Stimulated activated CD4-positive, alpha-beta T cell treated with anti-CD3 and anti-CD28 coated beads, Interleukin-2, amount 100 ng/mL, for 48 hours (primary cell): ENCODE measurements around the gene PIERCE2.
"Not testable (repeated sequence)": the region's sequence is repeated elsewhere in the genome, so short reads cannot be mapped to it uniquely, and the experiment has no call there.

ENCODE experiments used
- DNase-seq, 2 donors: peaks; one replicate each; pipeline ENCODE4 v3.0.0-alpha.2; 2020

PIERCE2 gene

GRCh38 chr15:55434989-55435825 is 26.9 kb downstream of the PIERCE2 start:
- DNase-seq: no peak

GRCh38 chr15:55443141-55443540 is 34.8 kb downstream of the PIERCE2 start:
- DNase-seq: not testable (repeated sequence)

GRCh38 chr15:55445936-55446335 is 37.6 kb downstream of the PIERCE2 start:
- DNase-seq: not testable (repeated sequence)

GRCh38 chr15:55446379-55447029 is 38.2 kb downstream of the PIERCE2 start:
- not testable (repeated sequence) for DNase-seq

GRCh38 chr15:55447030-55447394 is 38.7 kb downstream of the PIERCE2 start:
- not testable (repeated sequence) for DNase-seq

GRCh38 chr15:55457401-55458022 is 49.2 kb downstream of the PIERCE2 start:
- DNase-seq: no peak

GRCh38 chr15:55461447-55461846 is 53.2 kb downstream of the PIERCE2 start:
- no peak for DNase-seq

GRCh38 chr15:55468321-55468720 is 60.0 kb downstream of the PIERCE2 start:
- DNase-seq: no peak
